HCT116 (cell line): ENCODE results near the gene C19orf85. TPM values are rescaled to one million over a fixed set of nuclear protein-coding genes. Genes with fewer than 3 reads are reported as not detected.

Source experiments
- ATF3 ChIP-seq: IDR thresholded peaks from 2 replicates; pipeline ENCODE4 v1.6.1; 2012
- EGR1 ChIP-seq: IDR thresholded peaks from 2 replicates; pipeline ENCODE4 v1.6.1; 2012; ENCODE audit warnings: low read depth
- EZH2phosphoT487 ChIP-seq: fragments of 200-600 bp; IDR thresholded peaks from 2 replicates; pipeline ENCODE4 v1.6.1; 2018; ENCODE audit warnings: antibody characterized with exemption, borderline replicate concordance
- FOSL1 ChIP-seq: IDR thresholded peaks from 2 replicates; pipeline ENCODE4 v1.6.1; 2012; ENCODE audit warnings: low read depth
- TCF7L2 ChIP-seq: IDR thresholded peaks from 2 replicates; pipeline ENCODE4 v1.7.0; 2011; ENCODE audit warnings: borderline replicate concordance, inconsistent platforms; ENCODE audit not compliant: insufficient read depth, insufficient read length; ENCODE audit errors: extremely low read depth
- total RNA-seq: library from RNA; stranded (reverse); gene quantifications from one replicate; pipeline ENCODE4 v1.2.1, GENCODE V29; 2021; ENCODE audit not compliant: unreplicated experiment
- TF ChIP-seq, protein P1 (sequence below): IDR thresholded peaks from 2 replicates; pipeline ENCODE4 v1.6.1; 2011; ENCODE audit warnings: mild to moderate bottlenecking, low read length, moderate library complexity; ENCODE audit not compliant: insufficient replicate concordance; ENCODE audit errors: extremely low read depth
- TF ChIP-seq, protein P2 (sequence below), 3 experiments: fragments of 200-600 bp in 1 of 3; sonication (generic) in 1 of 3; IDR thresholded peaks in 2 of 3; conservative IDR thresholded peaks in 1 of 3; 2 replicates each; pipeline ENCODE4 v1.5.1; 2012 to 2017; ENCODE audit warnings: low read depth in 2 of 3, low read length in 2 of 3, antibody characterized with exemption in 1 of 3, borderline replicate concordance in 1 of 3, control low read depth in 1 of 3, mild to moderate bottlenecking in 1 of 3, mixed read lengths in 1 of 3, mixed run types in 1 of 3, moderate library complexity in 1 of 3; ENCODE audit not compliant: insufficient read depth in 1 of 3

Gene C19orf85
- total RNA-seq, 1 experiment from 2014 or later, result 0.34 TPM

DNA sequence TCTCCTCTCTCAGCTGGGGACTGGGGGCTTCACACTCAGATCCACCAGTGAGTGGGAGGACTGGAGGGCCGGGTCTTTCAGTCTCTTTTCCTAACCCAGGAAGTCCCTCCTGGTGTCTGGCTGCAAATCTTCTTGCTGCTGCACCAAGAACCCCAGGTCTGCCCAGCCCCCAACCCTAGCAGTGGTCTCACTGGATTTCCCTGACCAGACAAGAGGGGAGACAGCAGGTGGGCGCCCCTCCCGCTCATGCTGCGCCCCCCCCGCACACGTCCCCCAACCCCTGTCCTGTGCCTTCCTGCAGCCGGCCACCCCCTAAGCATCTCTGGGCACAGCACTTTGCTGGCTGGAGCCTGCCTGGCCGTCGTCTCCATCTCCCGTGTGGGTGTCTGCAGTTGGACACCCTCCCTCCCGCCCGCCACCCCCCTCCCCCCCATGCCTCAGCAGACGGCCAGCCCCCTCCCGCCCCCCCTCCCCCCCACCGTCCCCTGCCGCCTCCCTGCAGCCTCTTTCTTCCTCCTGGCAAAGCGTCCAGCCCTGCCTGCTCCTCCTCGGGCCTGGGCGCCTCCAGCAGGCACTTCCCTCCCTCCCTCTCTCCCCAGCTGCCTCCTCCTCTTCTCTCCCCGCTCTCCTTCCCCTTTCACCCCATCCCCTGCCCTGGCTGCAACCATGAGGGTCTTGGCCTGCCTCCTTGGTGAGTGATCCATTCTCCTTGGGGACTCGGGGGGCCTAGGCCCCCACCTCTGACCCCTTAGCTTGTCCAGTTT, 23.6 kb upstream of the C19orf85 start, which contains the start of gene SSC5D (continued):
- TF ChIP-seq, protein P1, sequence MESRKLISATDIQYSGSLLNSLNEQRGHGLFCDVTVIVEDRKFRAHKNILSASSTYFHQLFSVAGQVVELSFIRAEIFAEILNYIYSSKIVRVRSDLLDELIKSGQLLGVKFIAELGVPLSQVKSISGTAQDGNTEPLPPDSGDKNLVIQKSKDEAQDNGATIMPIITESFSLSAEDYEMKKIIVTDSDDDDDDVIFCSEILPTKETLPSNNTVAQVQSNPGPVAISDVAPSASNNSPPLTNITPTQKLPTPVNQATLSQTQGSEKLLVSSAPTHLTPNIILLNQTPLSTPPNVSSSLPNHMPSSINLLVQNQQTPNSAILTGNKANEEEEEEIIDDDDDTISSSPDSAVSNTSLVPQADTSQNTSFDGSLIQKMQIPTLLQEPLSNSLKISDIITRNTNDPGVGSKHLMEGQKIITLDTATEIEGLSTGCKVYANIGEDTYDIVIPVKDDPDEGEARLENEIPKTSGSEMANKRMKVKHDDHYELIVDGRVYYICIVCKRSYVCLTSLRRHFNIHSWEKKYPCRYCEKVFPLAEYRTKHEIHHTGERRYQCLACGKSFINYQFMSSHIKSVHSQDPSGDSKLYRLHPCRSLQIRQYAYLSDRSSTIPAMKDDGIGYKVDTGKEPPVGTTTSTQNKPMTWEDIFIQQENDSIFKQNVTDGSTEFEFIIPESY, result no peak
- TF ChIP-seq TCF7L2, result no peak
- no peak for TF ChIP-seq ATF3
- no peak for TF ChIP-seq EZH2phosphoT487
- TF ChIP-seq, protein P2, sequence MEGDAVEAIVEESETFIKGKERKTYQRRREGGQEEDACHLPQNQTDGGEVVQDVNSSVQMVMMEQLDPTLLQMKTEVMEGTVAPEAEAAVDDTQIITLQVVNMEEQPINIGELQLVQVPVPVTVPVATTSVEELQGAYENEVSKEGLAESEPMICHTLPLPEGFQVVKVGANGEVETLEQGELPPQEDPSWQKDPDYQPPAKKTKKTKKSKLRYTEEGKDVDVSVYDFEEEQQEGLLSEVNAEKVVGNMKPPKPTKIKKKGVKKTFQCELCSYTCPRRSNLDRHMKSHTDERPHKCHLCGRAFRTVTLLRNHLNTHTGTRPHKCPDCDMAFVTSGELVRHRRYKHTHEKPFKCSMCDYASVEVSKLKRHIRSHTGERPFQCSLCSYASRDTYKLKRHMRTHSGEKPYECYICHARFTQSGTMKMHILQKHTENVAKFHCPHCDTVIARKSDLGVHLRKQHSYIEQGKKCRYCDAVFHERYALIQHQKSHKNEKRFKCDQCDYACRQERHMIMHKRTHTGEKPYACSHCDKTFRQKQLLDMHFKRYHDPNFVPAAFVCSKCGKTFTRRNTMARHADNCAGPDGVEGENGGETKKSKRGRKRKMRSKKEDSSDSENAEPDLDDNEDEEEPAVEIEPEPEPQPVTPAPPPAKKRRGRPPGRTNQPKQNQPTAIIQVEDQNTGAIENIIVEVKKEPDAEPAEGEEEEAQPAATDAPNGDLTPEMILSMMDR (IDR thresholded peaks at IDR 0.05 in 2 of 3, conservative IDR thresholded peaks at IDR 0.05 in 1 of 3; ENCODE audit: borderline replicate concordance in 1 of 3, insufficient read depth in 1 of 3, low read depth in 2 of 3, low read length in 2 of 3), result no peak
- no peak for TF ChIP-seq EGR1
- TF ChIP-seq FOSL1, result no peak
- TF ChIP-seq, all 23 proteins: peak for 0
